K562 (cell line): ENCODE data around the gene VPS13D. TPM values are rescaled to one million over a fixed set of nuclear protein-coding genes. Genes with fewer than 3 reads are reported as not detected.

Experiments used
- ATAC-seq: fragments of 200-7000 bp; cut with Tn5 transposase; 3 replicates; pipeline ENCODE4 v1.9.1; 2020; ENCODE audit warnings: moderate library complexity
- BruUV-seq: library from RNA; stranded (reverse); fragments of 400-500 nt; replicated peaks from 2 replicates; lab custom pipeline; 2021; lab: Mats Ljungman, UMichigan
- CTCF ChIA-PET: fragments of 300-600 bp; formaldehyde crosslinking; extraction: SDS; loops from one replicate; lab custom pipeline; 2021; ENCODE audit warnings: low intra/inter-chr PET ratio; lab: Yijun Ruan, JAX
- POLR2A ChIA-PET: fragments of 300-600, 350-650 bp; sonication (Branson Sonifier 250); formaldehyde crosslinking; extraction: SDS; loops from one replicate; lab custom pipeline; 2021; ENCODE audit warnings: antibody characterized with exemption, inconsistent platforms; lab: Yijun Ruan, JAX
- DNase-seq, 4 experiments: peaks; one replicate each; pipeline versions ENCODE4 v3.0.0 to v3.0.0-alpha.2; 2011 to 2018; ENCODE audit warnings: low spot score in 3 of 4, mixed read lengths in 3 of 4; ENCODE audit errors: extremely low read depth in 1 of 4
- FAIRE-seq: peaks from 2 replicates; lab custom pipeline; 2011; peaks lifted over from hg19 to GRCh38; lab: Jason Lieb, UNC
- H2AFZ ChIP-seq: 2 replicates; pipeline ENCODE4 v1.6.0; 2011; ENCODE audit warnings: low read depth, low read length, control low read depth, inconsistent platforms
- H3K27ac ChIP-seq: fragments of 200-600 bp; 3 replicates; pipeline ENCODE4 v1.8.0; 2011; ENCODE audit warnings: low read depth, mild to moderate bottlenecking, control low read depth, inconsistent platforms, low read length, moderate library complexity, mixed read lengths; ENCODE audit errors: extremely low read depth
- H3K27me3 ChIP-seq, 2 experiments: fragments of 300-600 bp in 1 of 2; 2 replicates in 1 of 2; 3 replicates in 1 of 2; pipeline versions ENCODE4 v1.6.0 to v1.8.0; 2011; ENCODE audit warnings: inconsistent platforms in 2 of 2, low read length in 2 of 2, mild to moderate bottlenecking in 1 of 2, mixed read lengths in 1 of 2, moderate library complexity in 1 of 2; ENCODE audit not compliant: control insufficient read depth in 2 of 2, insufficient read depth in 2 of 2
- H3K36me3 ChIP-seq: fragments of 300-600 bp; 3 replicates; pipeline ENCODE4 v1.8.0; 2011; ENCODE audit warnings: mild to moderate bottlenecking, low read length, inconsistent platforms; ENCODE audit not compliant: control insufficient read depth, insufficient read depth
- H3K4me1 ChIP-seq, 2 experiments: fragments of 200-600 bp in 1 of 2; replicated peaks in 1 of 2; 2 replicates in 1 of 2; 3 replicates in 1 of 2; pipeline versions ENCODE4 v1.5.1 to v1.8.0; 2011; ENCODE audit warnings: inconsistent platforms in 2 of 2, low read length in 2 of 2, mild to moderate bottlenecking in 1 of 2, mixed read lengths in 1 of 2, moderate library complexity in 1 of 2; ENCODE audit not compliant: control insufficient read depth in 2 of 2, insufficient read depth in 2 of 2
- H3K4me2 ChIP-seq: 2 replicates; pipeline ENCODE4 v1.6.1; 2011; ENCODE audit warnings: low read length, control low read depth, inconsistent platforms, mixed read lengths; ENCODE audit not compliant: insufficient read depth
- H3K4me3 ChIP-seq: fragments of 200-600 bp; sonication (generic), shearing (Covaris generic); 2 replicates; pipeline ENCODE4 v1.5.1; 2016; ENCODE audit warnings: control low read depth, inconsistent platforms
- H3K79me2 ChIP-seq: fragments of 200-600 bp; 3 replicates; pipeline ENCODE4 v1.8.0; 2011; ENCODE audit warnings: low read length, inconsistent platforms; ENCODE audit not compliant: control insufficient read depth, insufficient read depth
- H3K9ac ChIP-seq, 2 experiments: 2 replicates each; pipeline versions ENCODE4 v1.6.0 to v1.6.1; 2011; ENCODE audit warnings: low read depth in 2 of 2, low read length in 2 of 2, control low read depth in 1 of 2, inconsistent platforms in 1 of 2, mild to moderate bottlenecking in 1 of 2, mixed read lengths in 1 of 2; ENCODE audit not compliant: insufficient read depth in 1 of 2
- H3K9me1 ChIP-seq: one replicate; pipeline ENCODE4 v1.6.0; 2011; ENCODE audit warnings: inconsistent platforms, mild to moderate bottlenecking, low read length, moderate library complexity; ENCODE audit not compliant: control insufficient read depth, insufficient read depth
- H3K9me3 ChIP-seq: replicated peaks from 2 replicates; pipeline ENCODE4 v1.5.1; 2011; ENCODE audit warnings: low read depth, low read length, inconsistent platforms; ENCODE audit not compliant: control insufficient read depth, insufficient read depth
- H4K20me1 ChIP-seq: replicated peaks from 2 replicates; pipeline ENCODE4 v1.6.1; 2011; ENCODE audit warnings: low read length, inconsistent platforms, mixed read lengths; ENCODE audit not compliant: control insufficient read depth, insufficient read depth
- CTBP1 ChIP-seq: fragments of 450-650 bp; IDR thresholded peaks from 2 replicates; pipeline ENCODE4 v1.6.1; 2016; ENCODE audit warnings: borderline replicate concordance
- SRF ChIP-seq, 2 experiments: fragments of 250-450, 450-650 bp in 1 of 2; sonication (Bioruptor Pico) in 1 of 2; sonication (generic) in 1 of 2; formaldehyde crosslinking; IDR thresholded peaks; 2 replicates each; pipeline versions ENCODE4 v1.5.0 to v1.5.1; 2020 to 2022; ENCODE audit warnings: mild to moderate bottlenecking in 1 of 2, missing genetic modification reagents in 1 of 2
- WHSC1 ChIP-seq: IDR thresholded peaks from one replicate; pipeline ENCODE4 v1.6.1; 2012; ENCODE audit warnings: low read length, control low read depth, inconsistent platforms
- ZNF639 ChIP-seq, 2 experiments: fragments of 200-800 bp in 1 of 2; sonication (Bioruptor generic) in 1 of 2; sonication (generic) in 1 of 2; formaldehyde crosslinking in 1 of 2; IDR thresholded peaks in 1 of 2; conservative IDR thresholded peaks in 1 of 2; 2 replicates each; pipeline versions ENCODE4 v1.5.0 to v1.6.1; 2016 to 2020; ENCODE audit warnings: missing compliant biosample characterization in 1 of 2, missing genetic modification characterization in 1 of 2, missing genetic modification reagents in 1 of 2
- ZNF76 ChIP-seq: fragments of 250-450 bp; sonication (Bioruptor Pico); IDR thresholded peaks from 2 replicates; pipeline ENCODE4 v1.4.0; 2020; ENCODE audit warnings: mild to moderate bottlenecking, moderate library complexity, borderline replicate concordance
- WGBS: fragments of 100-300 bp; shearing (Covaris generic); methylation state at CpG from one replicate; pipeline ENCODE4 v1.1.6; 2016; ENCODE audit warnings: low coverage, mixed read lengths; ENCODE audit not compliant: insufficient coverage; ENCODE audit errors: missing lambda C conversion rate; 5-methylcytosine and 5-hydroxymethylcytosine counted together
- in situ Hi-C: fragments of 300-500 bp; cut with MboI; formaldehyde crosslinking; loops from 4 replicates; pipeline ENCODE4 v1.15.0; 2018; ENCODE audit warnings: inconsistent platforms, mixed read lengths
- intact Hi-C: fragments of 100-400 bp; cut with micrococcal nuclease; formaldehyde crosslinking; loops from 2 replicates; pipeline ENCODE4 v1.14.2; 2022
- polyA plus RNA-seq, 8 experiments: library from polyadenylated mRNA; depleted of rRNA in 4 of 8; stranded (reverse) in 5 of 8; unstranded in 3 of 8; fragments of >200 nt; fragmentation: Nextera tagmentation in 2 of 8; fragmentation: Illumina TruSeq in 1 of 8; extraction: Ambion mirVana in 2 of 8; extraction: Trizol in 1 of 8; gene quantifications; 2 replicates each; pipeline versions ENCODE4 v1.2.1 to v1.2.3, GENCODE V29; 2011 to 2014; ENCODE audit warnings: inconsistent platforms in 1 of 8, missing spikeins in 1 of 8
- total RNA-seq, 7 experiments: library from RNA; depleted of rRNA in 6 of 7; stranded (reverse); fragments of >200 nt in 6 of 7; fragmentation: Illumina TruSeq in 2 of 7; extraction: Trizol in 2 of 7; gene quantifications; 2 replicates each; pipeline versions ENCODE4 v1.2.1 to v1.2.3, GENCODE V29; 2011 to 2021; ENCODE audit warnings: low replicate concordance in 1 of 7
- TF ChIP-seq, protein P1 (sequence below): sonication (generic); formaldehyde crosslinking; IDR thresholded peaks from 2 replicates; pipeline ENCODE4 v1.8.1; 2023; ENCODE audit warnings: mild to moderate bottlenecking, missing genetic modification reagents
- TF ChIP-seq, protein P2 (sequence below): fragments of 250-450 bp; sonication (Bioruptor Pico); IDR thresholded peaks from 2 replicates; pipeline ENCODE4 v1.5.0; 2021; ENCODE audit warnings: mild to moderate bottlenecking, borderline replicate concordance
- TF ChIP-seq, protein P3 (sequence below): sonication (generic); IDR thresholded peaks from 2 replicates; pipeline ENCODE4 v1.6.1; 2016

VPS13D gene
- total and polyA plus RNA-seq, 9 of the 15 experiments (the other 6 are each of a cell fraction or from before 2014, with no cell fraction given), result 6.1 to 51.5 (median 38.5) TPM

DNA sequence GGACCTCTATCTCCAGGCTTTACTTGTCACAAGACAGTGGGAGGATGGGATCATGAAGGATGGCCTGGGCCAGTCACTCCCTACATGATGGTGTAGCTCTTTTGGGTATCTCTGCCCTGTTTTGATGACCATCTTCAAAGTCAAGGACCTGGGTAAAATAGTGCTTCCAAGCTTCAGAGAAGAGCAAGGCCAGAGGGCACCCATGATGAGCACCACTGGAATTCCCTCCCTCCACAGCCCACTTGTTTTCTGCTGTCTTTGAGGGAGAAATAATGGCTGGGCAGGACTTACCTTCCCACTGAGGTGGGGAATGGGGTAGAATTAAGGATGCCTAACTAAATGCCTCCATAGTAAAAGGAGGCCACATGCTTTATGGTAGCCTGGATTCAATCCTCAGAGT, 222.4 kb downstream of the VPS13D start (continued):
- no peak for TF ChIP-seq CTBP1
- TF ChIP-seq ZNF76, result peak; percentile 41; the same call in 1 of the 2 replicates
- TF ChIP-seq, protein P1, sequence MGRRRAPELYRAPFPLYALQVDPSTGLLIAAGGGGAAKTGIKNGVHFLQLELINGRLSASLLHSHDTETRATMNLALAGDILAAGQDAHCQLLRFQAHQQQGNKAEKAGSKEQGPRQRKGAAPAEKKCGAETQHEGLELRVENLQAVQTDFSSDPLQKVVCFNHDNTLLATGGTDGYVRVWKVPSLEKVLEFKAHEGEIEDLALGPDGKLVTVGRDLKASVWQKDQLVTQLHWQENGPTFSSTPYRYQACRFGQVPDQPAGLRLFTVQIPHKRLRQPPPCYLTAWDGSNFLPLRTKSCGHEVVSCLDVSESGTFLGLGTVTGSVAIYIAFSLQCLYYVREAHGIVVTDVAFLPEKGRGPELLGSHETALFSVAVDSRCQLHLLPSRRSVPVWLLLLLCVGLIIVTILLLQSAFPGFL (CRISPR knock-in tag), result no peak
- TF ChIP-seq, protein P2, sequence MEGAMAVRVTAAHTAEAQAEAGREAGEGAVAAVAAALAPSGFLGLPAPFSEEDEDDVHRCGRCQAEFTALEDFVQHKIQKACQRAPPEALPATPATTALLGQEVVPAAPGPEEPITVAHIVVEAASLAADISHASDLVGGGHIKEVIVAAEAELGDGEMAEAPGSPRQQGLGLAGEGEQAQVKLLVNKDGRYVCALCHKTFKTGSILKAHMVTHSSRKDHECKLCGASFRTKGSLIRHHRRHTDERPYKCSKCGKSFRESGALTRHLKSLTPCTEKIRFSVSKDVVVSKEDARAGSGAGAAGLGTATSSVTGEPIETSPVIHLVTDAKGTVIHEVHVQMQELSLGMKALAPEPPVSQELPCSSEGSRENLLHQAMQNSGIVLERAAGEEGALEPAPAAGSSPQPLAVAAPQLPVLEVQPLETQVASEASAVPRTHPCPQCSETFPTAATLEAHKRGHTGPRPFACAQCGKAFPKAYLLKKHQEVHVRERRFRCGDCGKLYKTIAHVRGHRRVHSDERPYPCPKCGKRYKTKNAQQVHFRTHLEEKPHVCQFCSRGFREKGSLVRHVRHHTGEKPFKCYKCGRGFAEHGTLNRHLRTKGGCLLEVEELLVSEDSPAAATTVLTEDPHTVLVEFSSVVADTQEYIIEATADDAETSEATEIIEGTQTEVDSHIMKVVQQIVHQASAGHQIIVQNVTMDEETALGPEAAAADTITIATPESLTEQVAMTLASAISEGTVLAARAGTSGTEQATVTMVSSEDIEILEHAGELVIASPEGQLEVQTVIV, result no peak
- TF ChIP-seq, all 486 proteins: peak for 12

- peak in 3 of 4 experiments; percentile 34 to 58 (median 41) for DNase-seq
- H3K4me3 ChIP-seq, result no peak overlapping the region
- WGBS, result 45% methylated on average over 13 of the region's 13 CpGs
- no peaks in the 10 kb centered on the region for H4K20me1 ChIP-seq
- H3K9ac ChIP-seq, result peak overlapping the region; percentile 47 to 72; a peak in 3 of 4 replicates
- peaks cover 55% of the 10 kb centered on the region for H3K36me3 ChIP-seq
- peak overlapping the region; percentile 75 for H3K27ac ChIP-seq
- peak; percentile 40 for ATAC-seq
- CTCF ChIA-PET, result no interaction called here
- no TSS peak for BruUV-seq
- in situ Hi-C loops, result no loop called here
- peaks cover 27 to 69% of the 10 kb centered on the region in 2 experiments for H3K4me1 ChIP-seq
- peak overlapping the region; percentile 35; the same call in 1 of the 2 replicates for H2AFZ ChIP-seq
- H3K9me3 ChIP-seq, result no peaks in the 10 kb centered on the region
- H3K4me2 ChIP-seq, result 0 out of 2 replicates have a peak overlapping the region, but pooled peaks have one; percentile 16
- FAIRE-seq, result peak; percentile 37
- POLR2A ChIA-PET, result interaction anchor here (0.6 to 1.5 kb wide), 4 partner anchors 9 to 368 kb away, joined by 3 to 6 read pairs (median 4); no protein-coding TSS in a partner anchor
- H3K9me1 ChIP-seq, result peaks cover 7% of the 10 kb centered on the region
- intact Hi-C loops, result no loop called here
- H3K79me2 ChIP-seq, result peaks cover 41% of the 10 kb centered on the region
- H3K27me3 ChIP-seq, result no peaks in the 10 kb centered on the region
- TF ChIP-seq SRF (CRISPR knock-in tag; IDR thresholded peaks at IDR 0.05) (no peak), WHSC1 (peak; percentile 80), ZNF639 (CRISPR knock-in tag; conservative IDR thresholded peaks at IDR 0.05 in 1 of 2, IDR thresholded peaks at IDR 0.05 in 1 of 2) (0 out of 4 replicates have a peak, but pooled peaks of 1 of the 2 experiments have one; percentile 4)
- TF ChIP-seq, protein P3, sequence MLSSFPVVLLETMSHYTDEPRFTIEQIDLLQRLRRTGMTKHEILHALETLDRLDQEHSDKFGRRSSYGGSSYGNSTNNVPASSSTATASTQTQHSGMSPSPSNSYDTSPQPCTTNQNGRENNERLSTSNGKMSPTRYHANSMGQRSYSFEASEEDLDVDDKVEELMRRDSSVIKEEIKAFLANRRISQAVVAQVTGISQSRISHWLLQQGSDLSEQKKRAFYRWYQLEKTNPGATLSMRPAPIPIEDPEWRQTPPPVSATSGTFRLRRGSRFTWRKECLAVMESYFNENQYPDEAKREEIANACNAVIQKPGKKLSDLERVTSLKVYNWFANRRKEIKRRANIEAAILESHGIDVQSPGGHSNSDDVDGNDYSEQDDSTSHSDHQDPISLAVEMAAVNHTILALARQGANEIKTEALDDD, result peak; percentile 64; the same call in 1 of the 2 replicates
Observed at GRCh38 chr1:12453400-12454343, 223.8 kb downstream of the VPS13D start.
